ENCODE data around the gene GOLGA3.
"Not testable (repeated sequence)": the region's sequence is repeated elsewhere in the genome, so short reads cannot be mapped to it uniquely, and the experiment has no call there.

GOLGA3 gene

DNA sequence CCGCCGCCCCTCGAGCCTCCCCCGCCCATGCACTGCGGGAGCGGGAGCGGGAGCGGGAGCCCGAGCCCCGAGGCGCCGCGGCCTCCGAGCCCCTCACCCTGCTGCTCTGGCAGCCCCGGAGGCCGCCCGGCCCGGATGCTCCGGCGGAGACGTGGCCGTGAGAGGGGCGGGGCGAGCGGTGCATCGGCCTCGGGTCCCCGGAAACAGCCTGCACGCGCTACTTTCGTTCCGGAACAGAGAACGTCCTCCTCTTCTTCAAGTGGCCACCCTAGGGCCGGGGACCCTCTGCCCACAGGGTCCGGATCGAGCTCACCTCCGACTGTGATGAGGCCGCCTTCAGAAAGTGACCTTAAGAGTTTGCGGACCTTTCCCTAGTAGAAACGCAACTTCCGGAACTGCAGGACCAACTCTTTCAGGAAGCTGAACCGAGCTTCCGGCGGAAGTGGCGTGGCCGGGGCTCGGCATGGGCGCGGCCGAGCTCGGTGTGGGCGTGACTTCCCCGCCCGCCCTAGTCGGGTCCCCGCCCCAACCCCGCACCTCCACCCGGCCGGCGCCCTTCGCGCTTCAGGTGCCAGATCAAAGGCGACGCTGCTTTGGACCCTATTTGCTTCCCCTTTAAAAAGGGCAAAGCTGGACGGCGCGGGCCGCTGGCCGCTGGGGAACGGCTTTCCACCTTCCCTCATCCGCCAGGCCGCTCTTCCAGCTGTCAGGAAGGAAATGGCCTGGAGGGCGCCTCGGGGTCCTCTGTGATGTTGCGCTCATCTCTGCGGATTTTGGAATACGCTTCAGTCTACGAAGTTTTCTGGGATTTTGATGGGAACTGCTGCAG lies at the start of gene GOLGA3:
GOLGA3 (minus strand) TSS at position 164 of the 829 bp plus-strand sequence. CDS start 6,741 bp downstream, outside the sequence.
- ChIA-PET POLR2A (no interaction called here), CTCF (no interaction called here)
- TF ChIP-seq SUZ12 (IDR thresholded peaks at IDR 0.05) (no peak), ARNT (IDR thresholded peaks at IDR 0.05) (no peak), LEF1 (IDR thresholded peaks at IDR 0.05; ENCODE audit: borderline replicate concordance) (no peak), NFRKB (IDR thresholded peaks at IDR 0.05) (no peak), BHLHE40 (IDR thresholded peaks at IDR 0.05; ENCODE audit: borderline replicate concordance) (no peak), FOXA1 (IDR thresholded peaks at IDR 0.05) (no peak), CTBP1 (IDR thresholded peaks at IDR 0.05; ENCODE audit: borderline replicate concordance) (peak; percentile 95), FOXM1 (IDR thresholded peaks at IDR 0.05; ENCODE audit: borderline replicate concordance) (no peak), L3MBTL2 (conservative IDR thresholded peaks at IDR 0.05) (peak; percentile 79), HDGF (IDR thresholded peaks at IDR 0.05; ENCODE audit: borderline replicate concordance) (no peak), SP1 (IDR thresholded peaks at IDR 0.05) (no peak), ELF4 (IDR thresholded peaks at IDR 0.05) (peak; percentile 95), ZNF384 (IDR thresholded peaks at IDR 0.05) (no peak), TARDBP (IDR thresholded peaks at IDR 0.05) (no peak), FOXK2 (IDR thresholded peaks at IDR 0.05) (no peak)
- TF ChIP-seq, protein P1, sequence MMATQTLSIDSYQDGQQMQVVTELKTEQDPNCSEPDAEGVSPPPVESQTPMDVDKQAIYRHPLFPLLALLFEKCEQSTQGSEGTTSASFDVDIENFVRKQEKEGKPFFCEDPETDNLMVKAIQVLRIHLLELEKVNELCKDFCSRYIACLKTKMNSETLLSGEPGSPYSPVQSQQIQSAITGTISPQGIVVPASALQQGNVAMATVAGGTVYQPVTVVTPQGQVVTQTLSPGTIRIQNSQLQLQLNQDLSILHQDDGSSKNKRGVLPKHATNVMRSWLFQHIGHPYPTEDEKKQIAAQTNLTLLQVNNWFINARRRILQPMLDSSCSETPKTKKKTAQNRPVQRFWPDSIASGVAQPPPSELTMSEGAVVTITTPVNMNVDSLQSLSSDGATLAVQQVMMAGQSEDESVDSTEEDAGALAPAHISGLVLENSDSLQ (IDR thresholded peaks at IDR 0.05), result peak; percentile 58
- peak; percentile 99 for DNase-seq (ENCODE audit: extremely low spot score)

DNA sequence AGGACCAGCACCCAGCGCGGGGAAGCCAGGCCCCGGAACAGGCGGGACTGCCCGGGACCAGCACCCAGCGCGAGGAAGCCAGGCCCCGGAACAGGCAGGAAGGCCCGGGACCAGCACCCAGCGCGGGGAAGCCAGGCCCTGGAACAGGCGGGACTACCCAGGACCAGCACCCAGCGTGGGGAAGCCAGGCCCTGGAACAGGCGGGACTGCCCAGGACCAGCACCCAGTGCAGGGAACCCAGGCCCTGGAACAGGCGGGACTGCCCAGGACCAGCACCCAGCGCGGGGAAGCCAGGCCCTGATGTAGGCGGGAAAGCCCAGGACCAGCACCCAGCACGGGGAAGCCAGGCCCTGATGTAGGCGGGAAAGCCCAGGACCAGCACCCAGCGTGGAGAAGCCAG lies 46.0 kb upstream of the GOLGA3 start:
- CTCF ChIA-PET; DNase-seq (ENCODE audit: extremely low spot score); POLR2A ChIA-PET: not testable (repeated sequence)

DNA sequence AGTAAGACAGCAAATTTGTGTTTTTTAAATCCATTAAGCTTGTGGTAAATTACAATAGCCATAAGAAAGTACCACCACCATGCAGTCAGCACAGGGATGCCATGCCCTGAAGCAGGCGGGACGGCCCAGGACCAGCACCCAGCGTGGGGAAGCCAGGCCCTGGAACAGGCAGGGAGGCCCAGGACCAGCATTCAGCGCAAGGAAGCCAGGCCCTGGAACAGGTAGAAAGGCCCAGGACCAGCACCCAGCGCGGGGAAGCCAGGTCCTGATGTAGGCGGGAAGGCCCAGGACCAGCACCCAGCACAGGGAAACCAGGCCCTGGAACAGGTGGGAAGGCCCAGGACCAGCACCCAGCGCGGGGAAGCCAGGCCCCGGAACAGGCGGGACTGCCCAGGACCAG lies 45.5 kb upstream of the GOLGA3 start:
- ChIA-PET CTCF (no interaction called here), POLR2A (no interaction called here)
- DNase-seq (ENCODE audit: extremely low spot score), result no peak
- TF ChIP-seq, protein P1 (IDR thresholded peaks at IDR 0.05), result no peak
- TF ChIP-seq LEF1 (IDR thresholded peaks at IDR 0.05; ENCODE audit: borderline replicate concordance) (no peak), FOXA1 (IDR thresholded peaks at IDR 0.05) (no peak), ELF4 (IDR thresholded peaks at IDR 0.05) (no peak), FOXM1 (IDR thresholded peaks at IDR 0.05; ENCODE audit: borderline replicate concordance) (no peak), ARNT (IDR thresholded peaks at IDR 0.05) (no peak), HDGF (IDR thresholded peaks at IDR 0.05; ENCODE audit: borderline replicate concordance) (no peak), CTBP1 (IDR thresholded peaks at IDR 0.05; ENCODE audit: borderline replicate concordance) (no peak), L3MBTL2 (conservative IDR thresholded peaks at IDR 0.05) (no peak), TARDBP (IDR thresholded peaks at IDR 0.05) (no peak), NFRKB (IDR thresholded peaks at IDR 0.05) (no peak), SUZ12 (IDR thresholded peaks at IDR 0.05) (no peak), BHLHE40 (IDR thresholded peaks at IDR 0.05; ENCODE audit: borderline replicate concordance) (no peak), SP1 (IDR thresholded peaks at IDR 0.05) (no peak), ZNF384 (IDR thresholded peaks at IDR 0.05) (no peak), FOXK2 (IDR thresholded peaks at IDR 0.05) (no peak)

GRCh38 chr12:132873724-132874123 lies 45.1 kb upstream of the GOLGA3 start:
- POLR2A ChIA-PET, result no interaction called here
- CTCF ChIA-PET, result no interaction called here
- DNase-seq (ENCODE audit: extremely low spot score), result no peak
- TF ChIP-seq FOXA1 (IDR thresholded peaks at IDR 0.05) (no peak), FOXK2 (IDR thresholded peaks at IDR 0.05) (no peak), HDGF (IDR thresholded peaks at IDR 0.05; ENCODE audit: borderline replicate concordance) (no peak), BHLHE40 (IDR thresholded peaks at IDR 0.05; ENCODE audit: borderline replicate concordance) (no peak), ARNT (IDR thresholded peaks at IDR 0.05) (no peak), L3MBTL2 (conservative IDR thresholded peaks at IDR 0.05) (no peak), NFRKB (IDR thresholded peaks at IDR 0.05) (no peak), SUZ12 (IDR thresholded peaks at IDR 0.05) (no peak), TARDBP (IDR thresholded peaks at IDR 0.05) (no peak), CTBP1 (IDR thresholded peaks at IDR 0.05; ENCODE audit: borderline replicate concordance) (no peak), ELF4 (IDR thresholded peaks at IDR 0.05) (no peak), SP1 (IDR thresholded peaks at IDR 0.05) (no peak), FOXM1 (IDR thresholded peaks at IDR 0.05; ENCODE audit: borderline replicate concordance) (no peak), ZNF384 (IDR thresholded peaks at IDR 0.05) (no peak), LEF1 (IDR thresholded peaks at IDR 0.05; ENCODE audit: borderline replicate concordance) (no peak)
- TF ChIP-seq, protein P1 (IDR thresholded peaks at IDR 0.05), result no peak

- no peak for DNase-seq (ENCODE audit: extremely low spot score)
- ChIA-PET POLR2A (no interaction called here), CTCF (no interaction called here)
- TF ChIP-seq SUZ12 (IDR thresholded peaks at IDR 0.05) (no peak), ELF4 (IDR thresholded peaks at IDR 0.05) (no peak), BHLHE40 (IDR thresholded peaks at IDR 0.05; ENCODE audit: borderline replicate concordance) (no peak), L3MBTL2 (conservative IDR thresholded peaks at IDR 0.05) (no peak), NFRKB (IDR thresholded peaks at IDR 0.05) (no peak), ZNF384 (IDR thresholded peaks at IDR 0.05) (no peak), TARDBP (IDR thresholded peaks at IDR 0.05) (no peak)
Observed at GRCh38 chr12:132872975-132873421, 44.3 kb upstream of the GOLGA3 start.

Measured in HEK293T (cell line).